Activated CD8-positive, alpha-beta memory T cell treated with anti-CD3 and anti-CD28 coated beads, Interleukin-2, amount 50 U/mL, for 1 hour (primary cell): ENCODE data around the gene RRAD.
"Not testable (repeated sequence)": the region's sequence is repeated elsewhere in the genome, so short reads cannot be mapped to it uniquely, and the experiment has no call there.

ENCODE experiments used
- DNase-seq: peaks from one replicate; pipeline ENCODE4 v3.0.0-alpha.2; 2020; ENCODE audit errors: extremely low read depth

RRAD gene

GRCh38 chr16:66925322-66925840 is at the start of gene RRAD:
Gene RRAD, minus strand, starts transcription at chr16:66925535. Its CDS starts 356 bp downstream, at chr16:66925179.
- DNase-seq, result no peak

- DNase-seq, result not testable (repeated sequence)
Measured at GRCh38 chr16:66974932-66975246, 49.6 kb upstream of the RRAD start.

- DNase-seq, result not testable (repeated sequence)
Measured at GRCh38 chr16:66974156-66974931, 49.0 kb upstream of the RRAD start.

GRCh38 chr16:66973716-66974115 is 48.4 kb upstream of the RRAD start:
- DNase-seq, result no peak

GRCh38 chr16:66972983-66973382 is 47.6 kb upstream of the RRAD start:
- DNase-seq, result no peak

GRCh38 chr16:66970775-66971720 is 45.7 kb upstream of the RRAD start:
- DNase-seq, result no peak

- DNase-seq, result no peak
Measured at GRCh38 chr16:66968847-66969246, 43.5 kb upstream of the RRAD start.

- DNase-seq, result no peak
Measured at GRCh38 chr16:66964049-66964448, 38.7 kb upstream of the RRAD start.

GRCh38 chr16:66961914-66962313 is 36.6 kb upstream of the RRAD start:
- no peak for DNase-seq

- no peak for DNase-seq
Measured at GRCh38 chr16:66961065-66961744, 35.9 kb upstream of the RRAD start, which contains the start of gene CES3. Gene CES3, plus strand, starts transcription at chr16:66961266. Its CDS starts 42 bp downstream, at chr16:66961308.

GRCh38 chr16:66960270-66960669 is 34.9 kb upstream of the RRAD start:
- DNase-seq, result no peak

- DNase-seq, result no peak
Measured at GRCh38 chr16:66959704-66960161, 34.4 kb upstream of the RRAD start.

GRCh38 chr16:66958857-66959703 is 33.7 kb upstream of the RRAD start:
- no peak for DNase-seq

GRCh38 chr16:66956154-66956457 is 30.8 kb upstream of the RRAD start:
- not testable (repeated sequence) for DNase-seq

GRCh38 chr16:66955363-66956153 is 30.2 kb upstream of the RRAD start:
- not testable (repeated sequence) for DNase-seq

GRCh38 chr16:66954097-66954659 is 28.8 kb upstream of the RRAD start:
- DNase-seq, result peak; percentile 26

- no peak for DNase-seq
Measured at GRCh38 chr16:66953462-66954096, 28.2 kb upstream of the RRAD start.

- DNase-seq, result no peak
Measured at GRCh38 chr16:66952430-66953110, 27.2 kb upstream of the RRAD start.
